Measurements from ENCODE around the gene NKTR. TPM values are rescaled to one million over a fixed set of nuclear protein-coding genes. Genes with fewer than 3 reads are reported as not detected.

The NKTR gene
- polyA plus RNA-seq, 1 donor from 2014 or later: 242 TPM

- Histone ChIP-seq H3K4me3 (ENCODE audit: low read length) (no peak overlapping the region), H3F3A (ENCODE audit: insufficient read depth, low read length, poor library complexity, severe bottlenecking) (no peaks in the 10 kb centered on the region), H3K4me2 (ENCODE audit: low read length) (no peak overlapping the region), H3K27ac (ENCODE audit: low read length) (no peak overlapping the region), H3K9me3 (ENCODE audit: low read length) (no peaks in the 10 kb centered on the region), H3K36me3 (ENCODE audit: insufficient read depth, low read length) (no peaks in the 10 kb centered on the region), H3K79me2 (replicated peaks; ENCODE audit: insufficient read depth, low read length) (no peaks in the 10 kb centered on the region), H2AFZ (ENCODE audit: low read depth, low read length) (no peak overlapping the region), H3K9me2 (ENCODE audit: insufficient read depth, low read length) (no peaks in the 10 kb centered on the region), H3K27me3 (ENCODE audit: insufficient read depth, low read depth, low read length) (no peaks in the 10 kb centered on the region), H4K20me1 (ENCODE audit: insufficient read depth) (no peaks in the 10 kb centered on the region), H3K9ac (ENCODE audit: low read length) (no peak overlapping the region)
- TF ChIP-seq TAF1 (IDR thresholded peaks at IDR 0.05; ENCODE audit: low read depth) (no peak), SMC3 (conservative IDR thresholded peaks at IDR 0.05; ENCODE audit: poor library complexity) (no peak), RAD21 (conservative IDR thresholded peaks at IDR 0.05) (no peak), CTCF (IDR thresholded peaks at IDR 0.05; ENCODE audit: poor library complexity, severe bottlenecking) (no peak), EZH2 (IDR thresholded peaks at IDR 0.05; ENCODE audit: borderline replicate concordance, insufficient read depth, low read length, poor library complexity, severe bottlenecking) (no peak), REST (IDR thresholded peaks at IDR 0.05; ENCODE audit: borderline replicate concordance) (no peak), EP300 (conservative IDR thresholded peaks at IDR 0.05; ENCODE audit: poor library complexity, severe bottlenecking) (no peak), POLR2AphosphoS5 (IDR thresholded peaks at IDR 0.05) (no peak), MXI1 (conservative IDR thresholded peaks at IDR 0.05; ENCODE audit: poor library complexity, severe bottlenecking) (no peak)
These were observed 72.0 kb downstream of the NKTR start for GRCh38 chr3:42672515-42672914.

DNA sequence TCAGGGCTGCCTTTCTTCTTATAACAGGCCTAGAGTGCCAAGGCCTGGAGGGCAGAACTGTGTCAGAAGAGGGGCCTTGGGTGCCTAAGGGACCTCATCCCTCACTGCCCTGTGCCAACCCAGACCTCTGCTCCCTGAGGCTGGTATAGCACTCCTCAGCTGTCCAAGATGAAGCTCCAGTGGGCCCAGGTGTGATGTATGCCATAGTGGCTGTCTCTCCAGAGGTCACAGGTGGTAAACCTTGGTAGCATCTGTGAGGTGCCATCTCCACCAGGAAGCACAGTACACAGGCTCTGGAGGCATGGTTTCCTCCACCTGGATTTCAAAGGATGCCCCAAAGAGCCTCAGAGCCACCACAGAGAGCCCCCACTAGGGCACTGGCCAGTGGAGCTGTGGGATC, 72.6 kb downstream of the NKTR start:
- Histone ChIP-seq H3K27me3 (ENCODE audit: insufficient read depth, low read depth, low read length) (no peaks in the 10 kb centered on the region), H2AFZ (ENCODE audit: low read depth, low read length) (no peak overlapping the region), H3F3A (ENCODE audit: insufficient read depth, low read length, poor library complexity, severe bottlenecking) (no peaks in the 10 kb centered on the region), H3K9ac (ENCODE audit: low read length) (no peak overlapping the region), H3K79me2 (replicated peaks; ENCODE audit: insufficient read depth, low read length) (no peaks in the 10 kb centered on the region), H3K4me3 (ENCODE audit: low read length) (no peak overlapping the region), H3K36me3 (ENCODE audit: insufficient read depth, low read length) (no peaks in the 10 kb centered on the region), H3K4me2 (ENCODE audit: low read length) (no peak overlapping the region), H4K20me1 (ENCODE audit: insufficient read depth) (no peaks in the 10 kb centered on the region), H3K27ac (ENCODE audit: low read length) (no peak overlapping the region), H3K9me2 (ENCODE audit: insufficient read depth, low read length) (no peaks in the 10 kb centered on the region), H3K9me3 (ENCODE audit: low read length) (no peaks in the 10 kb centered on the region)
- no peak for TF ChIP-seq RAD21 (conservative IDR thresholded peaks at IDR 0.05)
- TF ChIP-seq CTCF (IDR thresholded peaks at IDR 0.05; ENCODE audit: poor library complexity, severe bottlenecking): no peak
- TF ChIP-seq EZH2 (IDR thresholded peaks at IDR 0.05; ENCODE audit: borderline replicate concordance, insufficient read depth, low read length, poor library complexity, severe bottlenecking): no peak
- no peak for TF ChIP-seq SMC3 (conservative IDR thresholded peaks at IDR 0.05; ENCODE audit: poor library complexity)
- TF ChIP-seq REST (IDR thresholded peaks at IDR 0.05; ENCODE audit: borderline replicate concordance): no peak
- TF ChIP-seq TAF1 (IDR thresholded peaks at IDR 0.05; ENCODE audit: low read depth): no peak
- TF ChIP-seq MXI1 (conservative IDR thresholded peaks at IDR 0.05; ENCODE audit: poor library complexity, severe bottlenecking): no peak
- no peak for TF ChIP-seq POLR2AphosphoS5 (IDR thresholded peaks at IDR 0.05)
- no peak for TF ChIP-seq EP300 (conservative IDR thresholded peaks at IDR 0.05; ENCODE audit: poor library complexity, severe bottlenecking)

Data from neural cell (in vitro differentiated cells).